GM18951 (cell line): ENCODE measurements around the gene KIFBP.
"Not testable (repeated sequence)": the region's sequence is repeated elsewhere in the genome, so short reads cannot be mapped to it uniquely, and the experiment has no call there.

Experiments
- POLR2A ChIP-seq: IDR thresholded peaks from 4 replicates; pipeline ENCODE4 v1.6.1; 2011; ENCODE audit warnings: mild to moderate bottlenecking; ENCODE audit not compliant: insufficient read length, insufficient read depth; ENCODE audit errors: extremely low read depth
- in situ Hi-C: fragments of 300-500 bp; cut with MboI; formaldehyde crosslinking; loops from one replicate; pipeline ENCODE4 v1.12.0; 2022; ENCODE audit warnings: low sequenced_read_pairs, mixed read lengths, inconsistent platforms; ENCODE audit not compliant: unreplicated experiment

The KIFBP gene

GRCh38 chr10:69022611-69023010, 34.0 kb downstream of the KIFBP start:
- in situ Hi-C loops = loop anchor here (25.0 kb wide), 1 partner anchor 190 kb away; the partner anchor contains the start of gene HKDC1
- TF ChIP-seq POLR2A = no peak

GRCh38 chr10:69025370-69025896, 36.8 kb downstream of the KIFBP start:
- in situ Hi-C loops = no loop called here
- no peak for TF ChIP-seq POLR2A

GRCh38 chr10:69033256-69033655, 44.7 kb downstream of the KIFBP start:
- no peak for TF ChIP-seq POLR2A
- in situ Hi-C loops = no loop called here

- no peak for TF ChIP-seq POLR2A
- in situ Hi-C loops = no loop called here
Observed at GRCh38 chr10:69037489-69037888, 48.9 kb downstream of the KIFBP start.

- in situ Hi-C loops = not testable (repeated sequence)
Observed at GRCh38 chr10:69040904-69041303, 52.3 kb downstream of the KIFBP start.

- TF ChIP-seq POLR2A = no peak
- in situ Hi-C loops = no loop called here
Observed at GRCh38 chr10:69042417-69042816, 53.8 kb downstream of the KIFBP start.

GRCh38 chr10:69042838-69043237, 54.2 kb downstream of the KIFBP start:
- no peak for TF ChIP-seq POLR2A
- in situ Hi-C loops = no loop called here

GRCh38 chr10:69043931-69044531, 55.4 kb downstream of the KIFBP start:
- TF ChIP-seq POLR2A = no peak
- in situ Hi-C loops = no loop called here

GRCh38 chr10:69044546-69044945, 55.9 kb downstream of the KIFBP start:
- in situ Hi-C loops = no loop called here
- TF ChIP-seq POLR2A = no peak

GRCh38 chr10:69045441-69046300, 57.1 kb downstream of the KIFBP start:
- TF ChIP-seq POLR2A = peak; percentile 29
- in situ Hi-C loops = no loop called here

GRCh38 chr10:69047111-69047832, 58.7 kb downstream of the KIFBP start:
- in situ Hi-C loops = no loop called here

GRCh38 chr10:69048103-69048502, 59.5 kb downstream of the KIFBP start:
- in situ Hi-C loops = no loop called here
- no peak for TF ChIP-seq POLR2A

More at GRCh38 chr10:69047111-69047832, 58.7 kb downstream of the KIFBP start:
- TF ChIP-seq POLR2A = no peak

- in situ Hi-C loops = no loop called here
- TF ChIP-seq POLR2A = no peak
Observed at GRCh38 chr10:69049566-69049961, 61.0 kb downstream of the KIFBP start.
